GM18520 (cell line): ENCODE results near the gene HOXB3.

ENCODE experiments used
- ATAC-seq: cut with Tn5 transposase; IDR thresholded peaks from one replicate; pipeline ENCODE4 v1.9.1; 2021; ENCODE audit not compliant: unreplicated experiment

Gene HOXB3

DNA sequence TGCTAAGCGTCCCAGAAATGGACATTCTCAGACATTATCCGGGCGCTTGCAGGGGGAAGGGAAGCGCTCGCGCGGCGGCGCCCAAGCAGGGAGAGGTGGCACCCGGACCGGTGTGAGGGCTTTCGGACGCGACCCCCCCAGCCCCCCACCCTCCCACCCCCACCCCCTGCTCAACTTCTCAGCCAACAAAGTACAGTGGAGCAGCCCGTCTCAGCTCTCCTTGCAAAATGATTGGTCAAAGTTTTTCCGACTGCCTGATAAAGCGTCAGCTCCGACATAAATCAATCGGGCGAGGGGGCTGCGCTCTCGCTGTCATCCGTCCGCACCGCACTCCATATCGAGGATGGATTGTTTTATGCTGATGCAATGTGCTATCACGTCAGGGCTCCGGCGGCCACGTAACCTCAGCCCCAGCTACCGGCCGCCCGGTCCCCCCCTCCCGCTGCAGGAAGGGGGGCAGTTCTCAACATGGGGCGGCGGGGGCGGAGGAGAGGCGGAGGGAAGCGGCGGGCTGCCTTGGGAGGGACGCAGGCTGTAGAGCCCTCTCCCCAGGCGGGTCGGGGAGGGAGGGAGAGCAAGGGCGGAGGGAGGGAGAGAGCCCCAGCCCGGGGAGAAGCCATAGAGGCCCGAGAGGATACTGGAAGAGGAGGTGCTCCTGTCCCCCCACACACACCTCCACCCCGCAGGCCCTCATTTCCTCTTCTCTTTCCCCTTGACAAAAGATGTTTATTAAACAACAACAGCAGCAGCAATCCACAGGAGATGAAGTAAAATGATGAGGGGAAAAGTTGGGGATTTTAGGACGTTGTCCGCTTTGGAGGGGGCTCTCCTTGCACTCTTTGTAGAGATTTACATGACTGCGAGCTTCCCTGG is 36.4 kb upstream of the HOXB3 start, which contains the start of gene HOXB9:
HOXB9 (minus strand) TSS at position 114 of the 873 bp plus-strand sequence; CDS start at position 25, 89 bp downstream.
- no peak for ATAC-seq

DNA sequence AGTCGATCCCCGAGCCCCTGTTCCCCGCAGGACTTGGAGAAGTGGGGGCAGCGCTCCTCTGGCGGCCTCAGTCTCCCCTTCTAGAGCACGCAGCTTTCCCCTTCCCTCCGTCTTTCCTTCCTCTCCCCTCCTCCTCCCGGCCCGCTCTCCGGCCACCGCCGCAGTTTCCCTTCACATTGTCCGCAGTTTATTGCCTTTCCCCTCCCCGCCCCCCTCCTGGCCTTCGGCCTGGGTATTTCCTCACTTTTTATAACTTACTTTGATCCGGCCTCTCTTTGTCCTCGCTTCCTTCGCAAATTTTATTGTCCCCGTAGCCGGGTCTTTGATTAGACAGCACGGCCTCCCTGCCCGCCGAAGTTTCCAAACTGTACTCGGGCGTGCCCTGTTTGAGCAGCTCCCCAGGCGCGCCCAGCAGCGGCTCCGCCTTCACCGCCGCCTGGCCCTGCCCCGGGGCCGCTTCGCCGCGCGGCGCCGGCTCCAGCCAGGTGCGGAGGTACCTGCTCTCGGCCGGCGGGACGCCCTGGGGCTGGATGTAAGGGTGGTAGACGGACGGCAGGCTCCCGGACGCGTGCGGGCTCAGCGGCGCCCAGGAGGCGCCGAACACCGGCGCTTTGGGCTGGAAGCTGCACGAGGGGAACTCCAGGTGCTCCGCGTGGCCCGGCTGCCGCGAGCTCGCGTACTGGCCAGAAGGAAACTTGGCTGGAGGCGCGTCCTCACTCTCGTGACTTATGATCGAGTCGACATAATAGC is 35.6 kb upstream of the HOXB3 start:
- ATAC-seq, result no peak

DNA sequence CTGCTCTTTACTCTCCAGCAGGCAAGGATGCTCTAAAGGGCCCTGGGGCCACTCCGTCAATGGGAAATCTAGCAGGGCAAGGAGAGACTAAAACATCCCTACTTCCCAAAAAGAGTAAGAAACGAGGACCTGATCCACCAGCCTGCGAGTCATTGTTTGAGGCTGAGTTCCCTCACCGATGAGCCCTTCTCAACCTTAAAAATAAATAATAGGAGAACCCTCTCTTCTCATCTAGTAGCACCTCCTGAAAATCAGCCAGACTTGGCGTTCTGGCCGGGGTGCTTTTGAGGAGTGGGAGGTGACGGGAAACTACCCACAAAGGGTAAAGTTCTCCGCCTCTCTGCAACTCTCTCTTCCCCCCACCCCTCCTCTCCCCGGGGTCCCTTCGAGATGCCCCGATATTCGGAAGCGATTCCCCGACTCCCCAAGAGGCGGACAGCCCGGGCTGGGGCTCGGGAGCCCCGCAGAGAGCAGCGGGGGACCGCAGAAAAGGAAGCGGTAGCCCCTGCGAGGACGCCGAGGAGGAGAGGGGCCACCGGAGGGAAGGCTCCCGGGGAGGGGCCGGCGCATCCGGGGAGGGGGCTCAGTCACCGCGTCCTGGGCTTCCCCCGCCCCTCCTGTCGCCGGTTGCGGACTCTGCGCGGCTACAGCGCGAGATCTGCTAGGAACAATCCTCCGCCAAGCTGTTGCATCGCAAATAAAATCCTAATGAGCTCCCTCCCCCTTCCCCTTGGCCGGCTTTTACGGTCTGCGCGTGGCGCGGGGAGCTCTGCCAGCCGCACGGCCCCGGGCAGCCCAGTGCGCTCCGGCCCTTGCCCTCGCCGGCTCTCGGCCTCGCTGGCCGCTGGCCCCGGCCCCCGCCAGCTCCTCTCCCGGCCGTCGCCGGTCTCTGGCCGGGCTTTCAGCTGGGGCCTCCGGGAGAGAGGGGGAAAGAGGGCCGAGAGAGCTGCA is 34.8 kb upstream of the HOXB3 start:
- ATAC-seq, result no peak

GRCh38 chr17:48624118-48624517 is 34.1 kb upstream of the HOXB3 start:
- ATAC-seq, result no peak

- ATAC-seq, result no peak
Measured at GRCh38 chr17:48623583-48623982, 33.5 kb upstream of the HOXB3 start.

- ATAC-seq, result no peak
Measured at GRCh38 chr17:48622857-48623256, 32.8 kb upstream of the HOXB3 start.

- no peak for ATAC-seq
Measured at GRCh38 chr17:48621410-48622392, 31.7 kb upstream of the HOXB3 start.

GRCh38 chr17:48620461-48621139 is 30.6 kb upstream of the HOXB3 start:
- ATAC-seq, result no peak

DNA sequence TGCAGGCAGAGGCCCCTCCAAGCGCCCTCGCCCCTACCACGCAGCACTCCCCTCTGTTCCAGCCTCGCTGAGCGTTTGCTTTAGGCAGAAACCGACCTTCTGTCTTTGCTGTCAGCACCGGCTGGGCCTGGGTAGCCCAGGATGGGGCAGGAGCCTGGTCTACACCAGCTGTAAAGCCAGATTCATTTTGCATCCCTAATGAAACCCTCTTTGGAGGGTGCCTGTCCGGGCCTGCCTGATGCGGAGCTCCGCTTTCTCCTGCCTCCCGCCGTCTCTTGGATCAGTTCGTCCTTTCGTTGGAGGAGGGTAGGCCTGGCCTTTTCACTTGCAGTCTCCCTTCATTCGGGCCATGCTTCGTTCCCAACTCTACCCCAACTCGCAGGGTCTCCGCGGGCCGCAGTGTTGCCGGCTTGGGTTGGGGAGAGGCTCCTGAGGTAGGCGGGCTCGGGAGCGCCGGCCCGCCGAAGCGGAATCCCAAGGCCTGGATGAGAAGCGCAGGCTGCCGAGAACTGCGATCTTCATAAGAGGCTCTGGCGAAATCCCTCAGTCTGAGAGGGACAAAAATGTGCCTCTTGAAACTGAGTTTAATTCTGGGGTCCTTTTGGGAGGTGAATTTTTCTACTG is 29.9 kb upstream of the HOXB3 start:
- ATAC-seq, result no peak

DNA sequence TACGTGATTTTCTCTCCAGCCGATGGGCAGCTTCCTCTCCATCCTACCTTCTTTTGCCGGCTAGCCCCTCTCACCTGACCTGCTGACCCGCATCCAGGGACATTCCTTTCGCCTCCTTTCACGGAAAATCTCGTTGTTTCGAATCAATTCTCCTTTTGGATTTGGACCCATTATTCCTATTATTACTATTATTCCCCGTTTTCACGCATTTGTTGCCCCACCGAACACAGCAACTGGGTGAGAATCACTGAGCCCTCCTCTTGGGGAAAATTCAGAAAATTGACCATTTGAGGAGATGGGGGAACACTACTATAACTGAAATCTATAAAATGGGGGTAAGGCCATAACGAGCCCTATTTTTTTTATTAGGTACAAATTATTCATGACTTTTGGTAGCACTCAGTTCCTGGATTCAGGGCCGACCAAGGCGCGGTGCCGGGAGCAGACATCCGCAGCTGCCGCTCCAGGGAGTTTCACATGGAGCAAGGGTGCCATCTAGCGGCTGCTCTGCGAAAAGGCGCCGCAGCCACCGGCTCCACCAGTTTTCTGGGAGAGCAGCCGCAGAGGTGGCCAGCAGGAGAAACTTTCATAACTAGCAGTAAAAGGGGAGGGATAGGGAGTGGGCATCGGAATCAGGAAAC is 28.3 kb upstream of the HOXB3 start:
- peak; percentile 42 for ATAC-seq

DNA sequence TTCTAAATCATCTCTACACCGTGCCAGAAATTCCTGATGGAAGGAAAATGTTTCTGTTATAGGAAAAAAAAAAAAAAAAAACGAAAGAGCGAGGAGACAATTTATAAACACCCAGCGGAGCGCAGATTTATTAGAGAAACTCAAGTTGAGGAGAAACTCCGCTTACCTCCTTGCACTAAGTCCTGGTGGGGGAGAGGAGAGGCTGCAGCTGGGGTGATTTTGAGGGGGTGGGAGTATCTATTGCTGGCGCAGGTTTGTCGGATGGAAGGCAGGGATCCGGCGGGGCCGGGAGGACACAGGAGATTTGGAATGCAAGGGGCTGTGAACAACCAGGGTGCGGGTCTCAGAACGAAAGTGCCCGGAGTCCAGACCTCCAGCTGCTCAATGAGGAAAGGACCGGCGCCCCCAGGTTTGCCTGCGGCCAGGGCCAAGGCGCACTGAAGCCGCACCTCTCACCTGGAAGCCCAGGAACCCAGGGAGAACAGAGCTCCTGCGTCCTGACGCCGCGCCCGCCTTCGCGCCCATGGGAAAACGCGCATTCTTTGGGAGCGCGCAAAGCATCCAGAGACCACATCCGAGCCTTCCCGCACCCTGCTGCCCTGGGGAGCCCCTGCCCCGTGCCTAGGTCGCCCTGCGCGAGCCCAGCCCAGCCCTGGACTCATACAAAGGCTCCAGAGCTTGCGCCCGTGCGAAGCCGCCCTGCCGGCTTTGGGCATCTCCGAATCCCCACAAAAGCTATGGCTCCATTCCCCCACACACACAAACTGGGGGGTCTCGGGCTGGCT is 27.6 kb upstream of the HOXB3 start:
- no peak for ATAC-seq

- no peak for ATAC-seq
Measured at GRCh38 chr17:48616717-48617470, 26.9 kb upstream of the HOXB3 start.

GRCh38 chr17:48615963-48616716 is 26.1 kb upstream of the HOXB3 start:
- no peak for ATAC-seq

GRCh38 chr17:48615047-48615962 is 25.3 kb upstream of the HOXB3 start, which contains the start of gene HOXB8:
Gene HOXB8 (minus strand): TSS chr17:48615292. CDS start chr17:48614704, 588 bp downstream.
- no peak for ATAC-seq
